GM19193 (cell line): ENCODE results near the gene ATP5F1C.

ENCODE experiments used
- POLR2A ChIP-seq: IDR thresholded peaks from 4 replicates; pipeline ENCODE4 v1.6.1; 2011; ENCODE audit not compliant: insufficient read depth, insufficient read length; ENCODE audit errors: extremely low read depth

The ATP5F1C gene

GRCh38 chr10:7788639-7789286 is 786 bp downstream of the ATP5F1C start:
- no peak for TF ChIP-seq POLR2A

DNA sequence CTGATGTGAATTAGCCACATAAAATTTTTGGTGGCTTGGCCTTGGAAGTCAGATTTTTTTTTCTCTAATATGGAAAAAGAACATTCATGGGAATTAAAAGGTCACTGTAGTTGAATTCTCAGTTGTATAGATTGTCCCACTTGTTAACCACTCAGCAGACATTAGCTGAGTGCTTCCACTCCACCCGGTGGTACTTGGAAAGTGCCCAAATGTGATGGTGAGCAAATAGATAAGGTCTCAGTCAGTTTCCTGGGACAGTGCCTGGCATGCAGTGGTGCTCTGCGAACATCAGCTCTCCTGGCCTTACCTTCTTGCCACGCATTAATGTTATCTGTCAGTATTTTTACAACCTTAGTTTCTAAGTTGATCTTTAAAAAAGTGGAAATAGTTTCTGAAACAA is 1.4 kb downstream of the ATP5F1C start:
- no peak for TF ChIP-seq POLR2A

- no peak for TF ChIP-seq POLR2A
Measured at GRCh38 chr10:7792541-7792940, 4.6 kb downstream of the ATP5F1C start.

DNA sequence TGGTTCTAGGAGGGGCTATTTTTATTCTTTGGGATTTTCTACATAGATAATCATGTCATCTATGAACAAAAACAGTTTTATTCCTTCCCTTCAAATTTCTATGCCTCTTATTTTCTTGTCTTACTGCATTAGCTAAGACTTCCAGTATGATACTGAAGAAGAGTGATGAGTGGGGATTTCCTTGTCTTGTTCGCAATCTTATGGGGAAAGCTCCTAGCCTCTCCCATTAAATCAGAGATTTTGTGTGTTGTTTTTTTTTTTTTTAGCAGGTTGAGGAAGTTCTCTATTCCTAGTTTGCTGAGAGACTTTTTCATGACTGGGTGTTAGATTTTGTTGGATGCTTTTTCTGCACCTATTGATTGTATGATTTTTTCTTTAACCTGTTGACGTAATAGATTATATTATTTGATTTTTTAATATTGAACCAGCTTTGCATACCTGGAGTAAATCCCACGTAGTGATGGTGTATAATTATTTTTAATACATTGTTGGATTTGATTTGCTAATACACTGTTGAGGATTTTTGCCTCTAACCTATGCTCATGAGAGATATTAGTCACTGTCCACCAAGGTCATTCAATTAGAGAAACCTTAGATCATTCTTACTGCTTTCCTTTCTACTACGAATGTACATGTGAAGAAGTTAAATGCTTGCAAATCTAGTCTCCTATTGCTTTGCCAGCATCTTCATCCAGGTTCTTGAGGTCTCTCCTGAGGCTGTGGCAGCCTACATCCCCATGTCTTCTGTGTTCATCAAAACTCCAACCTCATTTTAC is 6.5 kb downstream of the ATP5F1C start:
- no peak for TF ChIP-seq POLR2A

DNA sequence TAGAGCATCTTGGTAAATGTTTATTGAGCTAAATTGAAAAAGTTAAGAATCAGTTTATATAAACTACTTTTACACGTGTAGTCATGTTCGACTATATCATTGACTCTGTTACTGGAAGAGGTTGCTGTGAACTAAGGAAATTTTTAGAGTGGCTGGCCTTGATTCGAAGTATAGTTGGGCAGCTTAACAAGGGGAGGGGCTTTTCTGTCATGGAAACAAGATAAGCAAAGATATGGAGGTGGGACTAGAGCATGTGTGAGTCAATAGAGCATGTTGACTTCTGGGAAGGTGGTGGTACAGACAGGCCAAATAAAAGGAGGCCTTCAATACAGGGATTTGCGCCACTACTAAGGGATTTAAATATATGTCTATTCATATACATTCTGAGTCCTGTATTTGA is 7.6 kb downstream of the ATP5F1C start:
- TF ChIP-seq POLR2A, result no peak

DNA sequence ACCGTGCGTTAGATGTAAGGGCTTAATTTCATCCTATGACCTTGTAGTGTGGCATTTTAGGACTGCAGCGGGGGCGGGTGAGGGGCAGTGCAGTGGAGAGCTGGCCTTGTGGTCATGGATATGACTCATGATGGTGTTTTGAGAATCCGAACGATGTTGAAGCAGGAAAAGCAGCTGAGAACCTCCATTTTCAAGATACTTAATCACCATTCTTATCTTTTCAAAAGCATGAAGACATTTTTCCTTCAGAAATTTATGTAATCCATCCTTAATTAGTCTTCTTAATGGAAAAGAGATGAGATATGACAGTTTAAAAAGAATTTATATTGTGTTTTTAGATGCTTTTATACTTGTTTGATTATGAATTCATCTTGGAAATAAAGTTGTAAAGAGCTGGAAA is 9.6 kb downstream of the ATP5F1C start:
- TF ChIP-seq POLR2A, result no peak

GRCh38 chr10:7802606-7803005 is 14.6 kb downstream of the ATP5F1C start:
- no peak for TF ChIP-seq POLR2A

- no peak for TF ChIP-seq POLR2A
Measured at GRCh38 chr10:7804216-7804615, 16.2 kb downstream of the ATP5F1C start.

GRCh38 chr10:7804741-7805140 is 16.8 kb downstream of the ATP5F1C start:
- no peak for TF ChIP-seq POLR2A

DNA sequence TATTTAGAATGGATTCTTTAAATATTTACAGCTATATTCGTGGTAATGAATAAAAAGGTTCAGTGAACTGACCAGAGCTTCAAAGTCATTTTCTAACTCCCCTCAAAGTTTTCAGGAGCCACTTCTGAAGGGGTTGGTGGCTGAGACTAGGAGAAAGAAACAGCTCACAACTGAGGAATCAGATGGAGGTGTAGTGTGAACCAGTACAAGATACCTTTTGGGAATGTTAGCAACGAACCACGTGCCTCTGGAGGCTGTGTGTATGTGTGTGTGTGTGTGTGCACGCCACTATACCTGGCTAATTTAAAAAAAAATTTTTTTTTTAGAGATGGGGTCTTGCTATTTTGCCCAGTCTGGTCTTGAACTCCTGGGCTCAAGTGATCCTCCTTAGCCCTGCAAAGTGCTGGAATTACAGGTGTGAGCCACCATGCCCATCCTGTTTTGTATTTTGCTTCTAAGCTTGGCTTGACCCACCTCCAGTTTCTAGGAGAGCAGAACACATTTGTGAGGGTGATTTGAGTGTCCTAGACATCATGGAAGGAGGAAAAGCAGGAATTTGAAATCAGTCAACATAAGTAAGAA is 20.8 kb downstream of the ATP5F1C start:
- TF ChIP-seq POLR2A, result no peak

DNA sequence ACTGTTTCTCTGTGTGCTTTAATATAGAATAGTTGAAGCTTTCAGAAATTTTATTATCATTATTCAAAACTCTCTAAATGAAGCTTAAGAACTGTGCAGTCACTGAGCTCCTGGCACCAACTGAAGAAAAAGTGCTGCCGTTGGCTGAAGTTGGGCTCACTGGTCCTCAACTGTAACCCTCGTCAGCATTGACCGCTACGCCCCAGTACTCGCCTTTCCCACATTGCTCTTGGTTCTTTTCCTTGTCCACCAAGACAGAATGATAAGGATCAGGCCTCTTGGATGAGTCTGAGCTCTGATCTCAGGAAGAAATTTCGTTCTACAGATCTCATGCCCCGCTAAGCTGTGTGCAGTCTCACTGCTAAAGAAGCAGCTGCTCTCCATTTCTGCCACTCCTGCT is 22.5 kb downstream of the ATP5F1C start:
- TF ChIP-seq POLR2A, result no peak

DNA sequence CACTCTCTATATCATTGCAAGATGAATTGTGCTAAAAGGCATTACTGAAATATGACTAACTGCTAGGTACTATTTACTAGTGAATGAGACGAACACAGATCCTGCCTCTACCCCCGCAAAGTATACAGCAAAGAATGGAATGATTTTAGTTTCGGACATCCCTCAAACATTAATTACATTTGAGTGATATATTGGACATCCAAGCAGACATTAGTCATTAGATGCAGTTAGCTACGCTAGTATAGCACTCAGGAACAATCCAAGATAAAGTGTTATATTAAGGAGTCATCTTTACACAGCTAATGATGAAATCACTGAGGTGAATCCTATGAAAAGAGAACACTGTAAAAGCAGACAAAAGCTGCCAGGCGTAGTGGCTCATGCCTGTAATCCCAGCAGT is 23.0 kb downstream of the ATP5F1C start:
- TF ChIP-seq POLR2A, result no peak

- no peak for TF ChIP-seq POLR2A
Measured at GRCh38 chr10:7813481-7813880, 25.5 kb downstream of the ATP5F1C start.

DNA sequence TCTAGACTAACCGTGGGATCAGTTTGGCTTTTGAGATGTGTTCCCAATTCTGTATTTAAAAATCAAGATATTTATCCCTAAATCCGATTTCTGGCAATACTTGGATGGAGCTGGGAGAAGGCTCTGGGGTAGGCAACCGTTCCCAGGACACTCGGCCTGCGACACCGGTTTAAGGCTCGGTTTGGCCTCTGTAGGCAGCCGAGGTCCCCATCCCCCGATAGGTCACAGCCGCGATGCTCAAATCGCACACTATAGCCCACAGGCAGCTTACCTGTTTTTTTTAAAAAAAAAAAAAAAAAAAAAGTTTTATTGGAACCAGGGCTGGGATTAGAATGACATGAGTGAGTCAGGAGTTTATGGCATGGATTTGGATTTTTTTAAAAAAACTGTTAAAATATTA is 29.6 kb downstream of the ATP5F1C start:
- TF ChIP-seq POLR2A, result no peak

- no peak for TF ChIP-seq POLR2A
Measured at GRCh38 chr10:7817984-7818294, 30.0 kb downstream of the ATP5F1C start.
